Upper lobe of left lung (tissue), 4 donors: ENCODE measurements around the gene USP13.

ENCODE experiments used
- EP300 ChIP-seq, 4 donors: sonication (generic); formaldehyde crosslinking; IDR thresholded peaks; one replicate each; pipeline ENCODE4 v1.5.1; 2017; ENCODE audit warnings: antibody characterized with exemption in 4 of 4, control low read depth in 2 of 4
- TF ChIP-seq, protein P1 (sequence below), 6 experiments: fragments of 450-650 bp in 4 of 6; fragments of 200-600 bp in 2 of 6; sonication (generic) in 2 of 6; IDR thresholded peaks; one replicate each; pipeline ENCODE4 v1.5.1; 2016 to 2019; ENCODE audit warnings: antibody characterized with exemption in 6 of 6

- TF ChIP-seq, protein P1, sequence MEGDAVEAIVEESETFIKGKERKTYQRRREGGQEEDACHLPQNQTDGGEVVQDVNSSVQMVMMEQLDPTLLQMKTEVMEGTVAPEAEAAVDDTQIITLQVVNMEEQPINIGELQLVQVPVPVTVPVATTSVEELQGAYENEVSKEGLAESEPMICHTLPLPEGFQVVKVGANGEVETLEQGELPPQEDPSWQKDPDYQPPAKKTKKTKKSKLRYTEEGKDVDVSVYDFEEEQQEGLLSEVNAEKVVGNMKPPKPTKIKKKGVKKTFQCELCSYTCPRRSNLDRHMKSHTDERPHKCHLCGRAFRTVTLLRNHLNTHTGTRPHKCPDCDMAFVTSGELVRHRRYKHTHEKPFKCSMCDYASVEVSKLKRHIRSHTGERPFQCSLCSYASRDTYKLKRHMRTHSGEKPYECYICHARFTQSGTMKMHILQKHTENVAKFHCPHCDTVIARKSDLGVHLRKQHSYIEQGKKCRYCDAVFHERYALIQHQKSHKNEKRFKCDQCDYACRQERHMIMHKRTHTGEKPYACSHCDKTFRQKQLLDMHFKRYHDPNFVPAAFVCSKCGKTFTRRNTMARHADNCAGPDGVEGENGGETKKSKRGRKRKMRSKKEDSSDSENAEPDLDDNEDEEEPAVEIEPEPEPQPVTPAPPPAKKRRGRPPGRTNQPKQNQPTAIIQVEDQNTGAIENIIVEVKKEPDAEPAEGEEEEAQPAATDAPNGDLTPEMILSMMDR (IDR thresholded peaks at IDR 0.05): no peak
- TF ChIP-seq EP300 (IDR thresholded peaks at IDR 0.05): no peak
Observed at GRCh38 chr3:179745716-179746115, 92.9 kb downstream of the USP13 start.
